ENCODE measurements around the gene KCNG2. TPM values are rescaled to one million over a fixed set of nuclear protein-coding genes. Genes with fewer than 3 reads are reported as not detected.

KCNG2 gene
- total RNA-seq, 2 donors from 2014 or later: 1.5 TPM; not detected in 1

- Histone ChIP-seq H3K9me3 (no peaks in the 10 kb centered on the region), H3K36me3 (peaks cover 12% of the 10 kb centered on the region), H3K4me1 (ENCODE audit: control insufficient read depth in 1 of 2, low read depth in 2 of 2) (no peaks in the 10 kb centered on the region), H3K27me3 (replicated peaks; ENCODE audit: insufficient read depth) (no peaks in the 10 kb centered on the region), H3K4me3 (no peak overlapping the region), H3K27ac (no peak overlapping the region)
- DNase-seq (ENCODE audit: low spot score) (no peak), ATAC-seq (ENCODE audit: insufficient number of reproducible peaks, low FRiP score, low read depth) (no peak)
- TF ChIP-seq CTCF (IDR thresholded peaks at IDR 0.05): no peak
These were observed 113.0 kb downstream of the KCNG2 start for GRCh38 chr18:79910563-79911343.

- Histone ChIP-seq H3K36me3 (peaks cover 12% of the 10 kb centered on the region), H3K27ac (no peak overlapping the region), H3K4me3 (no peak overlapping the region), H3K4me1 (ENCODE audit: control insufficient read depth in 1 of 2, low read depth in 2 of 2) (no peaks in the 10 kb centered on the region), H3K27me3 (replicated peaks; ENCODE audit: insufficient read depth) (no peaks in the 10 kb centered on the region), H3K9me3 (no peaks in the 10 kb centered on the region)
- DNase-seq (ENCODE audit: low spot score) (no peak), ATAC-seq (ENCODE audit: insufficient number of reproducible peaks, low FRiP score, low read depth) (no peak)
- no peak for TF ChIP-seq CTCF (IDR thresholded peaks at IDR 0.05)
These were observed 113.9 kb downstream of the KCNG2 start for GRCh38 chr18:79911344-79912270.

- no peak for TF ChIP-seq CTCF (IDR thresholded peaks at IDR 0.05)
- H3K36me3 ChIP-seq: peaks cover 12% of the 10 kb centered on the region
- H3K27ac ChIP-seq: no peak overlapping the region
- no peak for ATAC-seq (ENCODE audit: insufficient number of reproducible peaks, low FRiP score, low read depth)
- no peak overlapping the region for H3K4me3 ChIP-seq
- no peaks in the 10 kb centered on the region for H3K4me1 ChIP-seq (ENCODE audit: control insufficient read depth in 1 of 2, low read depth in 2 of 2)
- no peak for DNase-seq (ENCODE audit: low spot score)
- H3K27me3 ChIP-seq (replicated peaks; ENCODE audit: insufficient read depth): no peaks in the 10 kb centered on the region
- no peaks in the 10 kb centered on the region for H3K9me3 ChIP-seq
These were observed 114.8 kb downstream of the KCNG2 start for GRCh38 chr18:79912409-79912991.

GRCh38 chr18:79912994-79913831, 115.5 kb downstream of the KCNG2 start:
- Histone ChIP-seq H3K36me3 (peaks cover 14% of the 10 kb centered on the region), H3K4me1 (ENCODE audit: control insufficient read depth in 1 of 2, low read depth in 2 of 2) (no peaks in the 10 kb centered on the region), H3K27ac (no peak overlapping the region), H3K27me3 (replicated peaks; ENCODE audit: insufficient read depth) (no peaks in the 10 kb centered on the region), H3K4me3 (no peak overlapping the region), H3K9me3 (no peaks in the 10 kb centered on the region)
- DNase-seq (ENCODE audit: low spot score): no peak
- ATAC-seq (ENCODE audit: insufficient number of reproducible peaks, low FRiP score, low read depth): no peak
- TF ChIP-seq CTCF (IDR thresholded peaks at IDR 0.05): no peak

Data from thoracic aorta (tissue), 2 donors.